A549 (cell line): ENCODE measurements around the gene HK1. TPM values are rescaled to one million over a fixed set of nuclear protein-coding genes. Genes with fewer than 3 reads are reported as not detected.

Experiments used
- ATAC-seq, 2 experiments: fragments of 200-7000 bp in 1 of 2; fragments of >200 bp in 1 of 2; cut with Nextera tagmentation in 1 of 2; cut with Tn5 transposase in 1 of 2; 3 replicates each; pipeline versions ENCODE4 v1.8.0 to v1.9.1; 2018 to 2020; ENCODE audit warnings: mild to moderate bottlenecking in 1 of 2, moderate library complexity in 1 of 2
- CTCF ChIA-PET: fragments of 300-600 bp; sonication (Branson Sonifier 250); formaldehyde crosslinking; extraction: SDS; loops from one replicate; lab custom pipeline; 2021; ENCODE audit warnings: antibody characterized with exemption, inconsistent platforms; lab: Yijun Ruan, JAX
- POLR2A ChIA-PET: fragments of 350-600 bp; formaldehyde crosslinking; extraction: SDS; loops from one replicate; lab custom pipeline; 2021; ENCODE audit warnings: antibody characterized with exemption, inconsistent platforms; lab: Yijun Ruan, JAX
- DNase-seq, 2 experiments: peaks; one replicate each; pipeline versions ENCODE4 v3.0.0 to v3.0.0-alpha.2; 2011 to 2016; ENCODE audit warnings: low read depth in 1 of 2, low spot score in 1 of 2
- FAIRE-seq: peaks from 2 replicates; lab custom pipeline; 2011; peaks lifted over from hg19 to GRCh38; lab: Jason Lieb, UNC
- H3K27ac ChIP-seq, 2 experiments: fragments of >200 bp; sonication (Bioruptor Twin); formaldehyde crosslinking; 3 replicates each; pipeline ENCODE4 v1.5.1; 2016 to 2017
- H3K4me1 ChIP-seq: fragments of >200 bp; sonication (Bioruptor Twin); formaldehyde crosslinking; 3 replicates; pipeline ENCODE4 v1.6.1; 2016
- H3K4me2 ChIP-seq: fragments of >200 bp; sonication (Bioruptor Twin); formaldehyde crosslinking; 3 replicates; pipeline ENCODE4 v1.6.1; 2016
- H3K4me3 ChIP-seq: fragments of >200 bp; sonication (Bioruptor Twin); formaldehyde crosslinking; 3 replicates; pipeline ENCODE4 v1.5.1; 2016
- H3K9me3 ChIP-seq: fragments of >200 bp; sonication (Bioruptor Twin); formaldehyde crosslinking; 3 replicates; pipeline ENCODE4 v1.6.1; 2016
- CHD2 ChIP-seq: fragments of 150-350 bp; IDR thresholded peaks from 2 replicates; pipeline ENCODE4 v1.6.1; 2014; ENCODE audit warnings: low read length; ENCODE audit not compliant: partially characterized antibody
- CTCF ChIP-seq: fragments of >200 bp; sonication (Bioruptor Twin); formaldehyde crosslinking; IDR thresholded peaks from 3 replicates; pipeline ENCODE4 v1.5.1; 2016
- EHF ChIP-seq: fragments of 250-450 bp; sonication (Bioruptor Pico); IDR thresholded peaks from 2 replicates; pipeline ENCODE4 v1.5.0; 2020; ENCODE audit warnings: mild to moderate bottlenecking
- EHMT2 ChIP-seq: fragments of 200-600 bp; sonication (generic); IDR thresholded peaks from 2 replicates; pipeline ENCODE4 v1.6.1; 2016; ENCODE audit warnings: antibody characterized with exemption, low read depth, mild to moderate bottlenecking, moderate library complexity
- EP300 ChIP-seq, 2 experiments: fragments of >200 bp; sonication (Bioruptor Twin); formaldehyde crosslinking; IDR thresholded peaks; 2 replicates in 1 of 2; 3 replicates in 1 of 2; pipeline ENCODE4 v1.6.1; 2016 to 2017
- ESRRA ChIP-seq: fragments of 150-350 bp; IDR thresholded peaks from 2 replicates; pipeline ENCODE4 v1.6.1; 2014; ENCODE audit warnings: mild to moderate bottlenecking, low read length, borderline replicate concordance
- FOSB ChIP-seq: fragments of 250-450 bp; sonication (Bioruptor Pico); IDR thresholded peaks from 2 replicates; pipeline ENCODE4 v1.5.0; 2020; ENCODE audit warnings: mild to moderate bottlenecking, moderate library complexity
- FOSL2 ChIP-seq, 2 experiments: fragments of 450-650 bp in 1 of 2; fragments of >200 bp in 1 of 2; sonication (Bioruptor Twin) in 1 of 2; formaldehyde crosslinking; IDR thresholded peaks; 2 replicates each; pipeline versions ENCODE4 v1.5.0 to v1.6.1; 2016 to 2020; ENCODE audit warnings: mild to moderate bottlenecking in 1 of 2, moderate library complexity in 1 of 2
- GATA3 ChIP-seq: IDR thresholded peaks from 2 replicates; pipeline ENCODE4 v1.6.1; 2012; ENCODE audit warnings: borderline replicate concordance
- HDAC2 ChIP-seq: fragments of 200-600 bp; sonication (generic); IDR thresholded peaks from 2 replicates; pipeline ENCODE4 v1.6.1; 2016
- HES2 ChIP-seq: fragments of >200 bp; sonication (Bioruptor Twin); formaldehyde crosslinking; IDR thresholded peaks from 2 replicates; pipeline ENCODE4 v1.6.1; 2016
- JUN ChIP-seq, 2 experiments: fragments of >200 bp; sonication (Bioruptor Twin); formaldehyde crosslinking; IDR thresholded peaks; 2 replicates in 1 of 2; 3 replicates in 1 of 2; pipeline ENCODE4 v1.6.1; 2016 to 2017
- JUNB ChIP-seq: fragments of >200 bp; sonication (Bioruptor Twin); formaldehyde crosslinking; IDR thresholded peaks from 2 replicates; pipeline ENCODE4 v1.6.1; 2016
- MAFK ChIP-seq: fragments of 450-650 bp; IDR thresholded peaks from 2 replicates; pipeline ENCODE4 v1.6.1; 2014; ENCODE audit not compliant: partially characterized antibody
- MAZ ChIP-seq: fragments of 150-350 bp; IDR thresholded peaks from 2 replicates; pipeline ENCODE4 v1.6.1; 2014; ENCODE audit warnings: antibody characterized with exemption, low read depth, low read length, borderline replicate concordance
- NPAS2 ChIP-seq: fragments of 250-450 bp; sonication (Bioruptor Pico); IDR thresholded peaks from 2 replicates; pipeline ENCODE4 v1.8.0; 2022; ENCODE audit warnings: mild to moderate bottlenecking, moderate library complexity, borderline replicate concordance
- NR3C1 ChIP-seq: fragments of >200 bp; sonication (Bioruptor Twin); formaldehyde crosslinking; IDR thresholded peaks from 3 replicates; pipeline ENCODE4 v1.6.1; 2017
- PHF8 ChIP-seq: fragments of 200-600 bp; sonication (generic); IDR thresholded peaks from 2 replicates; pipeline ENCODE4 v1.6.1; 2016; ENCODE audit warnings: low read depth, mild to moderate bottlenecking, antibody characterized with exemption, moderate library complexity, borderline replicate concordance
- POLR2AphosphoS2 ChIP-seq: conservative IDR thresholded peaks from 2 replicates; pipeline ENCODE4 v1.6.1; 2012; ENCODE audit warnings: low read length, improper control_type of control experiment, inconsistent platforms
- RAD21 ChIP-seq, 2 experiments: fragments of >200 bp in 1 of 2; sonication (Bioruptor Twin) in 1 of 2; formaldehyde crosslinking in 1 of 2; IDR thresholded peaks in 1 of 2; conservative IDR thresholded peaks in 1 of 2; 2 replicates in 1 of 2; 3 replicates in 1 of 2; pipeline ENCODE4 v1.6.1; 2012 to 2018; ENCODE audit warnings: inconsistent platforms in 1 of 2
- RFX5 ChIP-seq: fragments of 450-650 bp; IDR thresholded peaks from 2 replicates; pipeline ENCODE4 v1.7.1; 2014; ENCODE audit warnings: antibody characterized with exemption, mild to moderate bottlenecking, moderate library complexity
- RNF2 ChIP-seq: fragments of 200-600 bp; sonication (generic); IDR thresholded peaks from 2 replicates; pipeline ENCODE4 v1.6.1; 2016; ENCODE audit warnings: low read depth, mild to moderate bottlenecking, antibody characterized with exemption, moderate library complexity, borderline replicate concordance
- TP53 ChIP-seq: fragments of 250-450 bp; sonication (Bioruptor Pico); IDR thresholded peaks from 2 replicates; pipeline ENCODE4 v1.5.0; 2021; ENCODE audit warnings: mild to moderate bottlenecking, moderate library complexity
- ZNF302 ChIP-seq: fragments of 250-450 bp; sonication (Bioruptor Pico); IDR thresholded peaks from 2 replicates; pipeline ENCODE4 v1.9.0; 2021; ENCODE audit warnings: inconsistent platforms, mild to moderate bottlenecking, moderate library complexity
- WGBS: methylation state at CpG from one replicate; pipeline ENCODE4 v1.1.6; 2017; ENCODE audit errors: missing lambda C conversion rate; 5-methylcytosine and 5-hydroxymethylcytosine counted together
- polyA plus RNA-seq, 4 experiments: library from polyadenylated mRNA; depleted of rRNA in 3 of 4; stranded (reverse); fragments of >200 nt; fragmentation: RNase III in 1 of 4; extraction: RNeasy Plus Mini Kit Qiagen cat#74134 plus additional on column Dnase treatment in 1 of 4; gene quantifications; 2 replicates in 3 of 4; 3 replicates in 1 of 4; pipeline ENCODE4 v1.2.3, GENCODE V29; 2011 to 2017

HK1 gene
- polyA plus RNA-seq, 2 of the 4 experiments (the other 2 are of a cell fraction) = 17.3 to 58.9 TPM

DNA sequence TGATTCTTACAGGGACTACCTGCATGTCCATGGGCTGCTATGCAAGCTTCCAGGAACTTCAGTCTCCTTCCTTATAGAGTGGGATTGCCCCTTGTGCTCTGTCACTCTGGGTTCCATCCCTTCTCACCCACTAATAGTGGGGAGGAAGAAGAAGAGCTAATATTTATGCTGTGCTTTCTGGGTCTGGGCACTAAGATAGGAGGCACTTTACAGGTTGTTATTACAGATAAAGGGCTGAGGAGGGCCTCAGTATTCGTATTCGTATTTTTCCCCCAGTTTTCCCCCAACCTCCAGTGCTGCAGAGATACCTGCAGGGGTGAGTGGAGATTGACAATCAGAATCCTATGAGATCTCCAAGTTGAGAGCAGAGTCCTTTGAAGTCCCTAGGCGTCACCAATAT is 14.2 kb downstream of the HK1 start:
- H3K4me1 ChIP-seq = no peaks in the 10 kb centered on the region
- POLR2A ChIA-PET = no interaction called here
- no peaks in the 10 kb centered on the region for H3K9me3 ChIP-seq
- ATAC-seq = no peak
- no peak overlapping the region for H3K4me2 ChIP-seq
- TF ChIP-seq MAZ = no peak
- TF ChIP-seq ESRRA = no peak
- no peak for TF ChIP-seq GATA3
- TF ChIP-seq, all 56 proteins: peak for 0
- CTCF ChIA-PET = interaction anchor here (1.6 kb wide), 1 partner anchor 13 kb away, joined by 4 read pairs; no protein-coding TSS in a partner anchor
- Histone ChIP-seq H3K27ac (no peak overlapping the region), H3K4me3 (no peak overlapping the region)
- FAIRE-seq (no peak), DNase-seq (no peak)
- 33% methylated on average over 3 of the region's 3 CpGs for WGBS

DNA sequence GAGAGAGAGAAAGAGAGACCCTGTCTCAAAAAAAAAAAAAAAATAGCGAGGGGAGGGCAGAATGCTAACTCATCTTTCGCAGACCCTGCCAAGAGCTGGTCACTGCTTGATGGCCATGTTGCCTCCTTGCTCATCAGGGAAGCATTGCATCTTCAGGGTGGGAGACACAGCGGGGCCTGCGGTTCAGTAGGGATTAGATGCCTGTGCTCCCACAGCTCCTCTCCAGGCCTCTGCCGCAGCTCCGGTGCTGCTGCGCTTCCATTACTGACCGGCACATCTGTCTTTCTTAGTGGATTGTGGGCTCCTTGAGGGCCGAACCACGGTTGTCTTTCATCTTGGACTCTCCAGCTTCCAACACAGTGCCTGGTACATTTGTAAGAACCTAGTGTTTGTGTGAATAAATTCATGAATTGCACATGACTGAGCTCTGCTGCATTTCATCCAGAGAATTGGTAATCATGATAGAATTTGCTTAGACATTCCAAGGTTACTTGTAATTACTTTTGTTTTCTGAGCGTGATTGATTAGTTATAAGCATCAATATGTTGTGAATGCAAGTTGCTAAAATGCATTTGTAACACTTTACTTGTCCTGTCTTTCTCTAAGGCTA is 16.8 kb downstream of the HK1 start:
- no peak overlapping the region for H3K4me2 ChIP-seq
- no peak for TF ChIP-seq RFX5
- TF ChIP-seq EHMT2 = no peak
- TF ChIP-seq PHF8 = no peak
- TF ChIP-seq, all 56 proteins: peak for 0
- no peak for DNase-seq
- Histone ChIP-seq H3K9me3 (no peaks in the 10 kb centered on the region), H3K4me3 (no peak overlapping the region), H3K27ac (no peak overlapping the region), H3K4me1 (no peaks in the 10 kb centered on the region)
- WGBS = 87% methylated on average over 11 of the region's 11 CpGs
- no peak for FAIRE-seq
- ChIA-PET POLR2A (no interaction called here), CTCF (interaction anchor here (1.0 kb wide), 1 partner anchor 12 kb away, joined by 4 read pairs; no protein-coding TSS in a partner anchor)
- ATAC-seq = no peak

DNA sequence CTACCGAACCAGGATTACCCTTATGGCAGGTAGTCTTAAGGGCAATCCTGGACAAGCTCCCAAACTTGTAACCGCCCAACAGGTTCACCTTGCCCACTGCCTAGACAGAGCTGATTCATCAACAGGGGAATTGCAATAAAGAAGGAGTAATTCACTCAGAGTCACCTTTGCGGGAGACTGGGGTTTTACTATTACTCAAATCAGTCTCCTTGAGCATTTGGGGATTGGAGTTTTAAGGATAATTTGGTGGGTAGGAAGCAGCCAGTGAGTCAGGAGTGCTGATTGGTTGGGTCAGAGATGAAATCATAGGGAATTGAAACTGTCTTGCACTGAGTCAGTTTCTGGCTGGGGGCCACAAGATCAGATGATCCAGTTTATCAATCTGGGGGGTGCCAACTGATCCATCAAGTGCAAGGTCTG is 25.3 kb downstream of the HK1 start:
- no peak for TF ChIP-seq CHD2
- TF ChIP-seq, all 56 proteins: peak for 0
- no peak overlapping the region for H3K27ac ChIP-seq
- no peak overlapping the region for H3K4me2 ChIP-seq
- H3K4me3 ChIP-seq = no peak overlapping the region
- no peaks in the 10 kb centered on the region for H3K9me3 ChIP-seq
- H3K4me1 ChIP-seq = no peaks in the 10 kb centered on the region
- ChIA-PET POLR2A (no interaction called here), CTCF (interaction anchor here (0.9 kb wide), 1 partner anchor 37 kb away, joined by 3 read pairs; no protein-coding TSS in a partner anchor)
- WGBS = 82% methylated on average over 3 of the region's 3 CpGs
- DNase-seq (no peak), ATAC-seq (no peak), FAIRE-seq (no peak)

GRCh38 chr10:69306421-69306820 is 28.1 kb downstream of the HK1 start:
- no peak overlapping the region for H3K4me2 ChIP-seq
- no peaks in the 10 kb centered on the region for H3K9me3 ChIP-seq
- FAIRE-seq = no peak
- H3K27ac ChIP-seq = no peak overlapping the region
- WGBS = 97% methylated on average over 2 of the region's 2 CpGs
- DNase-seq = no peak
- TF ChIP-seq RNF2 (no peak), NPAS2 (no peak), GATA3 (no peak), EHMT2 (no peak), MAFK (no peak), NR3C1 (no peak), JUNB (no peak), FOSL2 (IDR thresholded peaks at IDR 0.05) (no peak), FOSL2 (CRISPR knock-in tag; IDR thresholded peaks at IDR 0.05) (no peak)
- ChIA-PET POLR2A (no interaction called here), CTCF (interaction anchor here (0.6 to 1.4 kb wide), 2 partner anchors 9 to 44 kb away, joined by 4 to 5 read pairs; no protein-coding TSS in a partner anchor)
- H3K4me1 ChIP-seq = no peaks in the 10 kb centered on the region
- no peak overlapping the region for H3K4me3 ChIP-seq
- no peak for ATAC-seq

- no peak for ATAC-seq
- H3K4me1 ChIP-seq = no peaks in the 10 kb centered on the region
- H3K4me2 ChIP-seq = no peak overlapping the region
- no peaks in the 10 kb centered on the region for H3K9me3 ChIP-seq
- H3K4me3 ChIP-seq = no peak overlapping the region
- no peak for FAIRE-seq
- 71% methylated on average over 4 of the region's 4 CpGs for WGBS
- DNase-seq = no peak
- ChIA-PET CTCF (interaction anchor here (1.2 to 1.4 kb wide), 2 partner anchors 8 to 9 kb away, joined by 3 to 5 read pairs; no protein-coding TSS in a partner anchor), POLR2A (no interaction called here)
- H3K27ac ChIP-seq = no peak overlapping the region
- TF ChIP-seq EP300 (IDR thresholded peaks at IDR 0.05) = no peak
- no peak for TF ChIP-seq RAD21 (conservative IDR thresholded peaks at IDR 0.05 in 1 of 2, IDR thresholded peaks at IDR 0.05 in 1 of 2)
- TF ChIP-seq ZNF302 (CRISPR knock-in tag) = no peak
- no peak for TF ChIP-seq FOSL2 (IDR thresholded peaks at IDR 0.05)
- TF ChIP-seq FOSL2 (CRISPR knock-in tag; IDR thresholded peaks at IDR 0.05) = no peak
- TF ChIP-seq FOSB (CRISPR knock-in tag) = no peak
- no peak for TF ChIP-seq CTCF
- no peak for TF ChIP-seq HDAC2
- no peak for TF ChIP-seq JUN (IDR thresholded peaks at IDR 0.05)
- TF ChIP-seq TP53 (CRISPR knock-in tag) = no peak
- no peak for TF ChIP-seq POLR2AphosphoS2
- TF ChIP-seq EHF (CRISPR knock-in tag) = no peak
- TF ChIP-seq PHF8 = no peak
- no peak for TF ChIP-seq RFX5
- TF ChIP-seq HES2 = no peak
Measured at GRCh38 chr10:69307434-69307833, 29.1 kb downstream of the HK1 start.
